GM18867 (cell line): ENCODE measurements around the gene TIMP1.
"Not testable (repeated sequence)": the region's sequence is repeated elsewhere in the genome, so short reads cannot be mapped to it uniquely, and the experiment has no call there.

Experiments
- ATAC-seq: cut with Tn5 transposase; IDR thresholded peaks from one replicate; pipeline ENCODE4 v1.9.1; 2021; ENCODE audit warnings: mild to moderate bottlenecking, moderate library complexity; ENCODE audit not compliant: unreplicated experiment

TIMP1 gene

GRCh38 chrX:47597222-47597621 is 15.0 kb downstream of the TIMP1 start:
- ATAC-seq = no peak

GRCh38 chrX:47603125-47603524 is 20.9 kb downstream of the TIMP1 start:
- not testable (repeated sequence) for ATAC-seq

GRCh38 chrX:47605024-47605423 is 22.8 kb downstream of the TIMP1 start:
- ATAC-seq = no peak

- ATAC-seq = no peak
These were observed 24.9 kb downstream of the TIMP1 start for GRCh38 chrX:47607091-47607490.

GRCh38 chrX:47608130-47608810 is 26.0 kb downstream of the TIMP1 start:
- no peak for ATAC-seq

- ATAC-seq = no peak
These were observed 28.3 kb downstream of the TIMP1 start for GRCh38 chrX:47610511-47610910.

- no peak for ATAC-seq
These were observed 29.3 kb downstream of the TIMP1 start for GRCh38 chrX:47611489-47611888.

GRCh38 chrX:47611926-47612325 is 29.7 kb downstream of the TIMP1 start:
- ATAC-seq = no peak

- ATAC-seq = no peak
These were observed 30.2 kb downstream of the TIMP1 start for GRCh38 chrX:47612418-47612817.

- no peak for ATAC-seq
These were observed 30.8 kb downstream of the TIMP1 start for GRCh38 chrX:47613082-47613481.

GRCh38 chrX:47614618-47615017 is 32.4 kb downstream of the TIMP1 start:
- no peak for ATAC-seq

- ATAC-seq = no peak
These were observed 36.8 kb downstream of the TIMP1 start for GRCh38 chrX:47618923-47619485.

GRCh38 chrX:47619486-47620302 is 37.5 kb downstream of the TIMP1 start, which contains the start of gene SYN1:
TSS of gene SYN1 (minus strand) at chrX:47619857. CDS start at chrX:47619728, 129 bp downstream.
- peak; percentile 78 for ATAC-seq

GRCh38 chrX:47620303-47620685 is 38.1 kb downstream of the TIMP1 start:
- ATAC-seq = no peak

GRCh38 chrX:47621851-47622250 is 39.6 kb downstream of the TIMP1 start:
- ATAC-seq = no peak

GRCh38 chrX:47623540-47624027 is 41.3 kb downstream of the TIMP1 start:
- ATAC-seq = no peak

GRCh38 chrX:47625365-47625764 is 43.1 kb downstream of the TIMP1 start:
- ATAC-seq = no peak

- no peak for ATAC-seq
These were observed 46.7 kb downstream of the TIMP1 start for GRCh38 chrX:47628982-47629381.

GRCh38 chrX:47629419-47630200 is 47.4 kb downstream of the TIMP1 start, which contains the start of gene CFP:
TSS of gene CFP (minus strand) at chrX:47629930. CDS start at chrX:47629844, 86 bp downstream.
- ATAC-seq = no peak

GRCh38 chrX:47631676-47632075 is 49.4 kb downstream of the TIMP1 start:
- ATAC-seq = no peak

GRCh38 chrX:47632666-47633065 is 50.4 kb downstream of the TIMP1 start:
- no peak for ATAC-seq
